Liver (tissue), 9 donors: Measurements from ENCODE around the gene NUDT5. TPM values are rescaled to one million over a fixed set of nuclear protein-coding genes. Genes with fewer than 3 reads are reported as not detected.

Experiments
- DNase-seq: peaks from one replicate; pipeline ENCODE4 v3.0.0-alpha.2; 2017; ENCODE audit warnings: low spot score
- H3K27ac ChIP-seq, 2 donors: one replicate each; pipeline ENCODE4 v1.7.0; 2013; ENCODE audit warnings: inconsistent platforms in 2 of 2, low read length in 2 of 2, control low read depth in 1 of 2, low read depth in 1 of 2, mild to moderate bottlenecking in 1 of 2
- H3K27me3 ChIP-seq, 4 donors: one replicate each; pipeline versions ENCODE4 v1.6.1 to v1.7.0; 2013; ENCODE audit warnings: low read length in 3 of 4, inconsistent platforms in 1 of 4, mild to moderate bottlenecking in 1 of 4, moderate library complexity in 1 of 4; ENCODE audit not compliant: control insufficient read depth in 4 of 4, insufficient read depth in 4 of 4
- H3K36me3 ChIP-seq, 4 donors: one replicate each; pipeline versions ENCODE4 v1.6.1 to v1.7.0; 2013; ENCODE audit warnings: low read length in 3 of 4, mild to moderate bottlenecking in 3 of 4, low read depth in 1 of 4, moderate library complexity in 1 of 4; ENCODE audit not compliant: control insufficient read depth in 4 of 4, insufficient read depth in 3 of 4
- H3K4me1 ChIP-seq, 4 donors: one replicate each; pipeline versions ENCODE4 v1.6.1 to v1.7.0; 2013; ENCODE audit warnings: low read length in 3 of 4, mild to moderate bottlenecking in 3 of 4, moderate library complexity in 1 of 4; ENCODE audit not compliant: control insufficient read depth in 4 of 4, insufficient read depth in 4 of 4
- H3K4me3 ChIP-seq, 3 donors: one replicate each; pipeline versions ENCODE4 v1.6.1 to v1.7.0; 2013; ENCODE audit warnings: low read length in 3 of 3, control low read depth in 1 of 3, low read depth in 1 of 3, mild to moderate bottlenecking in 1 of 3
- H3K9ac ChIP-seq, 2 donors: one replicate each; pipeline ENCODE4 v1.7.0; 2013; ENCODE audit warnings: low read length in 2 of 2, mild to moderate bottlenecking in 2 of 2, moderate library complexity in 2 of 2, control low read depth in 1 of 2, low read depth in 1 of 2
- H3K9me3 ChIP-seq, 4 donors: one replicate each; pipeline versions ENCODE4 v1.6.1 to v1.7.0; 2013; ENCODE audit warnings: low read length in 3 of 4; ENCODE audit not compliant: control insufficient read depth in 4 of 4
- ATF3 ChIP-seq: IDR thresholded peaks from 2 replicates; pipeline ENCODE4 v1.6.1; 2016; ENCODE audit warnings: antibody characterized with exemption
- CTCF ChIP-seq: fragments of 150-350 bp; IDR thresholded peaks from 2 replicates; pipeline ENCODE4 v1.5.1; 2017; ENCODE audit warnings: improper control_type of control experiment, low read depth, low read length; ENCODE audit not compliant: missing input control
- EGR1 ChIP-seq, 2 donors: IDR thresholded peaks; 2 replicates each; pipeline ENCODE4 v1.6.1; 2016 to 2018; ENCODE audit warnings: antibody characterized with exemption in 2 of 2, low read depth in 2 of 2
- FOXA1 ChIP-seq: IDR thresholded peaks from 2 replicates; pipeline ENCODE4 v1.6.1; 2016; ENCODE audit warnings: antibody characterized with exemption
- FOXA2 ChIP-seq: IDR thresholded peaks from 2 replicates; pipeline ENCODE4 v1.6.1; 2016; ENCODE audit warnings: antibody characterized with exemption
- HNF4A ChIP-seq, 2 donors: conservative IDR thresholded peaks; 2 replicates each; pipeline ENCODE4 v1.6.1; 2016; ENCODE audit warnings: antibody characterized with exemption in 2 of 2, mild to moderate bottlenecking in 2 of 2
- NR2F2 ChIP-seq: IDR thresholded peaks from 2 replicates; pipeline ENCODE4 v1.6.1; 2016; ENCODE audit warnings: antibody characterized with exemption
- RAD21 ChIP-seq, 2 donors: IDR thresholded peaks; 2 replicates each; pipeline ENCODE4 v1.6.1; 2016; ENCODE audit warnings: antibody characterized with exemption in 2 of 2, mild to moderate bottlenecking in 2 of 2
- REST ChIP-seq: IDR thresholded peaks from 2 replicates; pipeline ENCODE4 v1.6.1; 2016; ENCODE audit warnings: antibody characterized with exemption, mild to moderate bottlenecking
- SP1 ChIP-seq: IDR thresholded peaks from 2 replicates; pipeline ENCODE4 v1.6.1; 2018; ENCODE audit warnings: antibody characterized with exemption, mild to moderate bottlenecking
- TAF1 ChIP-seq: conservative IDR thresholded peaks from 2 replicates; pipeline ENCODE4 v1.6.1; 2016; ENCODE audit warnings: antibody characterized with exemption, mild to moderate bottlenecking
- ZBTB33 ChIP-seq: IDR thresholded peaks from 2 replicates; pipeline ENCODE4 v1.6.1; 2016; ENCODE audit warnings: antibody characterized with exemption
- WGBS: extraction: QIAGEN DNeasy Blood & Tissue Kit; methylation state at CpG from one replicate; pipeline ENCODE4 v1.1.7; 2013; 5-methylcytosine and 5-hydroxymethylcytosine counted together
- polyA plus RNA-seq, 2 donors: library from polyadenylated mRNA; stranded (reverse) in 1 of 2; unstranded in 1 of 2; fragments of 200-250 nt in 1 of 2; fragments of >200 nt in 1 of 2; fragmentation: Nextera tagmentation in 1 of 2; extraction: Ambion mirVana in 1 of 2; gene quantifications; one replicate each; pipeline versions ENCODE4 v1.2.1 to v1.2.3, GENCODE V29; 2013 to 2015
- total RNA-seq, 2 donors: library from RNA; depleted of rRNA; stranded (reverse); fragments of >200 nt; gene quantifications; one replicate each; pipeline ENCODE4 v1.2.3, GENCODE V29; 2014
- donor health status: healthy.
- donor health status: healthy.
- donor health status: healthy.
- donor health status: healthy.
- donor health status: healthy.

Gene NUDT5
- total and polyA plus RNA-seq, 4 donors, result 21.9 to 115 (median 49.3) TPM

- H3K4me1 ChIP-seq, result peaks cover 7 to 18% (median 9%) of the 10 kb centered on the region in 4 donors
- H3K9me3 ChIP-seq, result no peaks in the 10 kb centered on the region
- no peak overlapping the region for H3K27ac ChIP-seq
- peaks cover 4 to 7% (median 5%) of the 10 kb centered on the region in 4 donors for H3K36me3 ChIP-seq
- 77% methylated on average over 8 of the region's 8 CpGs for whole genome bisulfite sequencing
- no peak overlapping the region for H3K4me3 ChIP-seq
- H3K9ac ChIP-seq, result no peak overlapping the region
- TF ChIP-seq RAD21 (IDR thresholded peaks at IDR 0.05) (no peak), SP1 (peak; percentile 7), HNF4A (conservative IDR thresholded peaks at IDR 0.05) (peak in 1 of 2 donors; percentile 11), ATF3 (no peak), FOXA2 (no peak)
- DNase-seq, result no peak
- no peaks in the 10 kb centered on the region for H3K27me3 ChIP-seq
These were observed 43.1 kb upstream of the NUDT5 start for GRCh38 chr10:12238821-12239220.

- Histone ChIP-seq H3K36me3 (peaks cover 5 to 9% (median 6%) of the 10 kb centered on the region in 4 donors), H3K4me1 (peaks cover 7 to 18% (median 9%) of the 10 kb centered on the region in 4 donors), H3K4me3 (no peak overlapping the region), H3K27me3 (no peaks in the 10 kb centered on the region), H3K9me3 (no peaks in the 10 kb centered on the region), H3K27ac (peak overlapping the region in 1 of 2 donors; percentile 22), H3K9ac (no peak overlapping the region)
- DNase-seq, result no peak
- 92% methylated on average over 13 of the region's 13 CpGs for WGBS
- TF ChIP-seq CTCF (no peak), HNF4A (conservative IDR thresholded peaks at IDR 0.05) (peak; percentile 8 to 59), SP1 (peak; percentile 8), ATF3 (no peak)
These were observed 41.9 kb upstream of the NUDT5 start for GRCh38 chr10:12237265-12238220.

- no peaks in the 10 kb centered on the region for H3K9me3 ChIP-seq
- H3K36me3 ChIP-seq, result peaks cover 4 to 17% (median 10%) of the 10 kb centered on the region in 4 donors
- no peaks in the 10 kb centered on the region for H3K27me3 ChIP-seq
- H3K9ac ChIP-seq, result no peak overlapping the region
- WGBS, result 31% methylated on average over 4 of the region's 4 CpGs
- H3K4me1 ChIP-seq, result peaks cover 7 to 18% (median 9%) of the 10 kb centered on the region in 4 donors
- no peak overlapping the region for H3K27ac ChIP-seq
- H3K4me3 ChIP-seq, result no peak overlapping the region
- no peak for DNase-seq
- peak; percentile 45 to 61 for TF ChIP-seq EGR1 (IDR thresholded peaks at IDR 0.05; ENCODE audit: low read depth in 2 of 2)
- no peak for TF ChIP-seq NR2F2
- TF ChIP-seq REST, result peak; percentile 48
- no peak for TF ChIP-seq CTCF
- peak; percentile 53 for TF ChIP-seq FOXA1
- peak; percentile 38 for TF ChIP-seq SP1
- TF ChIP-seq FOXA2, result peak; percentile 63
- TF ChIP-seq ZBTB33, result no peak
- TF ChIP-seq ATF3, result no peak
- TF ChIP-seq RAD21 (IDR thresholded peaks at IDR 0.05), result peak; percentile 42 to 55
- TF ChIP-seq TAF1, result no peak
These were observed 40.1 kb upstream of the NUDT5 start for GRCh38 chr10:12235796-12236195.
